SK-N-SH treated with all-trans-retinoic acid at 6 μM for 48 hours (cell line): Measurements from ENCODE around the gene ARHGAP12.

ENCODE experiments used
- PATZ1 ChIP-seq: fragments of 250-450 bp; sonication (Bioruptor Pico); IDR thresholded peaks from 2 replicates; pipeline ENCODE4 v1.8.0; 2020; ENCODE audit warnings: mild to moderate bottlenecking, moderate library complexity, borderline replicate concordance
- TOX ChIP-seq: fragments of 250-450 bp; sonication (Bioruptor Pico); IDR thresholded peaks from 2 replicates; pipeline ENCODE4 v1.8.0; 2021; ENCODE audit warnings: mild to moderate bottlenecking, moderate library complexity, borderline replicate concordance
- ZFP30 ChIP-seq: fragments of 450-650 bp; formaldehyde crosslinking; IDR thresholded peaks from 2 replicates; pipeline ENCODE4 v1.5.0; 2022; ENCODE audit warnings: mild to moderate bottlenecking, moderate library complexity
- ZNF565 ChIP-seq: fragments of 450-650 bp; formaldehyde crosslinking; conservative IDR thresholded peaks from 2 replicates; pipeline ENCODE4 v1.5.0; 2020; ENCODE audit warnings: low read depth, mild to moderate bottlenecking, moderate library complexity
- TF ChIP-seq, protein P1 (sequence below): fragments of 250-450 bp; sonication (Bioruptor Pico); IDR thresholded peaks from 2 replicates; pipeline ENCODE4 v1.5.1; 2020; ENCODE audit warnings: low read depth, mild to moderate bottlenecking, moderate library complexity

GRCh38 chr10:31924833-31925232 is 3.8 kb downstream of the ARHGAP12 start:
- TF ChIP-seq ZFP30 (CRISPR knock-in tag) (no peak), TOX (CRISPR knock-in tag) (no peak), PATZ1 (no peak), ZNF565 (CRISPR knock-in tag) (no peak)
- TF ChIP-seq, protein P1, sequence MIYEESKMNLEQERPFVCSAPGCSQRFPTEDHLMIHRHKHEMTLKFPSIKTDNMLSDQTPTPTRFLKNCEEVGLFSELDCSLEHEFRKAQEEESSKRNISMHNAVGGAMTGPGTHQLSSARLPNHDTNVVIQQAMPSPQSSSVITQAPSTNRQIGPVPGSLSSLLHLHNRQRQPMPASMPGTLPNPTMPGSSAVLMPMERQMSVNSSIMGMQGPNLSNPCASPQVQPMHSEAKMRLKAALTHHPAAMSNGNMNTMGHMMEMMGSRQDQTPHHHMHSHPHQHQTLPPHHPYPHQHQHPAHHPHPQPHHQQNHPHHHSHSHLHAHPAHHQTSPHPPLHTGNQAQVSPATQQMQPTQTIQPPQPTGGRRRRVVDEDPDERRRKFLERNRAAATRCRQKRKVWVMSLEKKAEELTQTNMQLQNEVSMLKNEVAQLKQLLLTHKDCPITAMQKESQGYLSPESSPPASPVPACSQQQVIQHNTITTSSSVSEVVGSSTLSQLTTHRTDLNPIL (CRISPR knock-in tag) = no peak
